ENCODE data around the gene MAN1A1. TPM values are rescaled to one million over a fixed set of nuclear protein-coding genes. Genes with fewer than 3 reads are reported as not detected.

MAN1A1 gene
- total and polyA plus RNA-seq, 2 experiments from 2014 or later = 117 to 245 TPM

- Histone ChIP-seq H3K27ac (no peak overlapping the region), H2AFZ (no peak overlapping the region), H3K79me2 (peaks cover 76% of the 10 kb centered on the region), H3K4me3 (no peak overlapping the region), H3K9me3 (ENCODE audit: low read depth) (no peaks in the 10 kb centered on the region), H3K36me3 (replicated peaks; ENCODE audit: insufficient read depth, low read depth) (no peaks in the 10 kb centered on the region), H3K9me2 (replicated peaks; ENCODE audit: insufficient read depth) (no peaks in the 10 kb centered on the region), H3K4me1 (ENCODE audit: insufficient read depth) (no peaks in the 10 kb centered on the region), H4K20me1 (ENCODE audit: insufficient read depth, poor library complexity, severe bottlenecking) (no peaks in the 10 kb centered on the region), H3K4me2 (no peak overlapping the region), H3K27me3 (no peaks in the 10 kb centered on the region)
- 87% methylated on average over 3 of the region's 3 CpGs for WGBS (ENCODE audit: low lambda C conversion rate, missing lambda C conversion rate)
- no peak for DNase-seq (ENCODE audit: low spot score)
- TF ChIP-seq CTCF (IDR thresholded peaks at IDR 0.05; ENCODE audit: poor library complexity) = no peak
- no peak for TF ChIP-seq EZH2phosphoT487 (IDR thresholded peaks at IDR 0.05; ENCODE audit: low read depth, severe bottlenecking, unreplicated experiment)
- no peak for TF ChIP-seq EZH2 (IDR thresholded peaks at IDR 0.05; ENCODE audit: borderline replicate concordance)
Observed at GRCh38 chr6:119247504-119247903, 102.1 kb downstream of the MAN1A1 start.

- no peaks in the 10 kb centered on the region for H3K9me3 ChIP-seq (ENCODE audit: low read depth)
- no peaks in the 10 kb centered on the region for H3K36me3 ChIP-seq (replicated peaks; ENCODE audit: insufficient read depth, low read depth)
- no peak overlapping the region for H3K4me2 ChIP-seq
- H3K4me1 ChIP-seq (ENCODE audit: insufficient read depth) = peaks cover 8% of the 10 kb centered on the region
- WGBS (ENCODE audit: low lambda C conversion rate, missing lambda C conversion rate) = 97% methylated on average over 2 of the region's 2 CpGs
- no peaks in the 10 kb centered on the region for H3K9me2 ChIP-seq (replicated peaks; ENCODE audit: insufficient read depth)
- no peak overlapping the region for H2AFZ ChIP-seq
- H3K4me3 ChIP-seq = no peak overlapping the region
- no peak for TF ChIP-seq EZH2 (IDR thresholded peaks at IDR 0.05; ENCODE audit: borderline replicate concordance)
- TF ChIP-seq CTCF (IDR thresholded peaks at IDR 0.05; ENCODE audit: poor library complexity) = no peak
- no peak for TF ChIP-seq EZH2phosphoT487 (IDR thresholded peaks at IDR 0.05; ENCODE audit: low read depth, severe bottlenecking, unreplicated experiment)
- DNase-seq (ENCODE audit: low spot score) = no peak
- no peaks in the 10 kb centered on the region for H4K20me1 ChIP-seq (ENCODE audit: insufficient read depth, poor library complexity, severe bottlenecking)
- peaks cover 52% of the 10 kb centered on the region for H3K79me2 ChIP-seq
- H3K27me3 ChIP-seq = no peaks in the 10 kb centered on the region
- no peak overlapping the region for H3K27ac ChIP-seq
Observed at GRCh38 chr6:119243657-119244056, 105.9 kb downstream of the MAN1A1 start.

GRCh38 chr6:119243037-119243436 is 106.5 kb downstream of the MAN1A1 start:
- Histone ChIP-seq H3K79me2 (peaks cover 47% of the 10 kb centered on the region), H3K36me3 (replicated peaks; ENCODE audit: insufficient read depth, low read depth) (no peaks in the 10 kb centered on the region), H3K4me1 (ENCODE audit: insufficient read depth) (peaks cover 8% of the 10 kb centered on the region), H3K9me3 (ENCODE audit: low read depth) (no peaks in the 10 kb centered on the region), H2AFZ (no peak overlapping the region), H3K9me2 (replicated peaks; ENCODE audit: insufficient read depth) (no peaks in the 10 kb centered on the region), H3K27me3 (no peaks in the 10 kb centered on the region), H3K4me2 (no peak overlapping the region), H3K27ac (no peak overlapping the region), H4K20me1 (ENCODE audit: insufficient read depth, poor library complexity, severe bottlenecking) (no peaks in the 10 kb centered on the region), H3K4me3 (no peak overlapping the region)
- DNase-seq (ENCODE audit: low spot score) = no peak
- TF ChIP-seq EZH2 (IDR thresholded peaks at IDR 0.05; ENCODE audit: borderline replicate concordance) = no peak
- no peak for TF ChIP-seq EZH2phosphoT487 (IDR thresholded peaks at IDR 0.05; ENCODE audit: low read depth, severe bottlenecking, unreplicated experiment)
- TF ChIP-seq CTCF (IDR thresholded peaks at IDR 0.05; ENCODE audit: poor library complexity) = no peak

All from hepatocyte (in vitro differentiated cells).